Right lobe of liver (tissue), 4 donors: Measurements from ENCODE around the gene STK17A.

Experiments
- POLR2A ChIP-seq: fragments of 450-650 bp; IDR thresholded peaks from one replicate; pipeline ENCODE4 v1.6.1; 2017; ENCODE audit warnings: antibody characterized with exemption, mild to moderate bottlenecking
- TF ChIP-seq, protein P1 (sequence below), 4 donors: fragments of 200-600 bp in 3 of 4; fragments of 450-650 bp in 1 of 4; IDR thresholded peaks; one replicate each; pipeline versions ENCODE4 v1.5.1 to v1.8.0; 2016 to 2022; ENCODE audit warnings: antibody characterized with exemption in 4 of 4, mild to moderate bottlenecking in 2 of 4
- donor health status: DM: no; HTN: no; CAD: no.
- donor health status: DM: no; HTN: no; CAD: no.
- donor health status: DM: no; HTN: yes; CAD: no.

DNA sequence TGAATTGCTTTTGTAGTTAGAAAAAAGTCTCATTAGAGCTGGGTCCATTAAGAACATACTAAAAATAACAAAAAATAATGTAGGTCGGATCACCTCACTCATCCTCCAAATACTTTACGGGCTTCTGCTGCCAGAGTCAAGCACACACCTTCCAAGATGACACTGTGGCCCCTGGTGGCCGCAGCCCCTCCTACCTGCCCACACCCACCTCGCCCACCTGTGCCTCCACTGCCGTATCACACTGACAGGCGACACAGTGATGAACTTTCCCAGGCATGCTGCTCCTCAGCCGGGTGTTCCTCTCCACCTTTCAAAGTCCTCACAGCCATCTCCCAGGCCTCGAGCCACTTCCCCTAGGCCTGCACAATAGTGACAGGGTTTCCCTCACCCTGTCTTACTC lies 60.9 kb downstream of the STK17A start:
- TF ChIP-seq, protein P1, sequence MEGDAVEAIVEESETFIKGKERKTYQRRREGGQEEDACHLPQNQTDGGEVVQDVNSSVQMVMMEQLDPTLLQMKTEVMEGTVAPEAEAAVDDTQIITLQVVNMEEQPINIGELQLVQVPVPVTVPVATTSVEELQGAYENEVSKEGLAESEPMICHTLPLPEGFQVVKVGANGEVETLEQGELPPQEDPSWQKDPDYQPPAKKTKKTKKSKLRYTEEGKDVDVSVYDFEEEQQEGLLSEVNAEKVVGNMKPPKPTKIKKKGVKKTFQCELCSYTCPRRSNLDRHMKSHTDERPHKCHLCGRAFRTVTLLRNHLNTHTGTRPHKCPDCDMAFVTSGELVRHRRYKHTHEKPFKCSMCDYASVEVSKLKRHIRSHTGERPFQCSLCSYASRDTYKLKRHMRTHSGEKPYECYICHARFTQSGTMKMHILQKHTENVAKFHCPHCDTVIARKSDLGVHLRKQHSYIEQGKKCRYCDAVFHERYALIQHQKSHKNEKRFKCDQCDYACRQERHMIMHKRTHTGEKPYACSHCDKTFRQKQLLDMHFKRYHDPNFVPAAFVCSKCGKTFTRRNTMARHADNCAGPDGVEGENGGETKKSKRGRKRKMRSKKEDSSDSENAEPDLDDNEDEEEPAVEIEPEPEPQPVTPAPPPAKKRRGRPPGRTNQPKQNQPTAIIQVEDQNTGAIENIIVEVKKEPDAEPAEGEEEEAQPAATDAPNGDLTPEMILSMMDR (IDR thresholded peaks at IDR 0.05) = no peak
- TF ChIP-seq POLR2A = no peak
